GM12891 (cell line): ENCODE data around the gene DLX6.

Source experiments
- DNase-seq: peaks from one replicate; pipeline ENCODE4 v3.0.0; 2011; ENCODE audit warnings: low spot score; ENCODE audit not compliant: insufficient read length
- FAIRE-seq: peaks from 2 replicates; lab custom pipeline; 2011; peaks lifted over from hg19 to GRCh38; lab: Jason Lieb, UNC
- PAX5 ChIP-seq: IDR thresholded peaks from 2 replicates; pipeline ENCODE4 v1.6.1; 2011; ENCODE audit warnings: low read length, moderate library complexity, mild to moderate bottlenecking; ENCODE audit not compliant: insufficient read depth, severe bottlenecking
- POLR2A ChIP-seq: IDR thresholded peaks from 2 replicates; pipeline ENCODE4 v1.6.1; 2011; ENCODE audit warnings: low read depth, low read length, control low read depth
- POLR2AphosphoS5 ChIP-seq: IDR thresholded peaks from 2 replicates; pipeline ENCODE4 v1.6.1; 2011; ENCODE audit warnings: low read depth, low read length, control low read depth
- POU2F2 ChIP-seq: IDR thresholded peaks from 2 replicates; pipeline ENCODE4 v1.6.1; 2011; ENCODE audit warnings: low read depth, mild to moderate bottlenecking, control low read depth, low read length, moderate library complexity
- SPI1 ChIP-seq: IDR thresholded peaks from 2 replicates; pipeline ENCODE4 v1.6.1; 2011; ENCODE audit warnings: low read depth, low read length, control low read depth
- TAF1 ChIP-seq: IDR thresholded peaks from 2 replicates; pipeline ENCODE4 v1.6.1; 2011; ENCODE audit warnings: low read depth, low read length, control low read depth

DLX6 gene

DNA sequence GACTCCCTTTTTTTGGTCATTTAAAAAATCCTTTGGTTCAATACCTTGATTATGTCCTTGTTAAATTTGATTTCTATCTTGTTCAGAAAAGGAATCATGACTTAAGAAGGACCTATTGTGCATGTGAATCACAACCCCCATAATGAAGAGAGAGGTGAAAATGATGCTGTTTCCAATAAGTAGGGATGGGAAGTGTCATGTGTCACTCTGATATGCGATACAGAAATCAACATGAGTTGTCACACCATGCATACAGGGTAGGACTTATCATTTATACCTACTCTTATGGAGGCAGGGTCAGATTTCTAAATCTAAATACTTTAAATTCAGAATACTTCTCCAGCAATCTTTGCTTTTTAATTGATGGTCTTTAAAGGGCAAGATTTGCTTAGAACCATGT lies 19.4 kb upstream of the DLX6 start:
- FAIRE-seq = no peak
- DNase-seq = no peak
- TF ChIP-seq PAX5 = no peak
- no peak for TF ChIP-seq POLR2A
- no peak for TF ChIP-seq POLR2AphosphoS5
- no peak for TF ChIP-seq SPI1
- no peak for TF ChIP-seq TAF1
- TF ChIP-seq POU2F2 = no peak

DNA sequence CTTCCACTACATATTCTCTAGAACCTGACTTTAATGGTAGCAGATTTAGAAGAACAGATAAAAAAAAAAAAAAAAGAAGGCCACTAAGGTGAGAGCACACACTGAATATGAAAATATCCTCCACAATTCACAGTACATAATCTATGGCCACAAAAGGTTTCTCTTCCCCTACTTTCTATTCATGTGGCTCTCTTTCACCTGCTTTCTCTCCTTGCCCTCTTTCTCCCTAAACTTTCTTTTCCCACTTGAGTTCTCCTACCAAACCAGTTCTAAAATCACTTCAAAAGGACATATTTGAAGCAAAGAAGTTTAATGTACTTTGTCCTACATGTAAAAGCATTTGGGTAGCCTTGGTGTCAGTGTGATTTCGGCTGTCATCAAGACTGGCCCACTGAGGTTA lies 18.5 kb upstream of the DLX6 start:
- TF ChIP-seq POLR2A = no peak
- FAIRE-seq (no peak), DNase-seq (no peak)

DNA sequence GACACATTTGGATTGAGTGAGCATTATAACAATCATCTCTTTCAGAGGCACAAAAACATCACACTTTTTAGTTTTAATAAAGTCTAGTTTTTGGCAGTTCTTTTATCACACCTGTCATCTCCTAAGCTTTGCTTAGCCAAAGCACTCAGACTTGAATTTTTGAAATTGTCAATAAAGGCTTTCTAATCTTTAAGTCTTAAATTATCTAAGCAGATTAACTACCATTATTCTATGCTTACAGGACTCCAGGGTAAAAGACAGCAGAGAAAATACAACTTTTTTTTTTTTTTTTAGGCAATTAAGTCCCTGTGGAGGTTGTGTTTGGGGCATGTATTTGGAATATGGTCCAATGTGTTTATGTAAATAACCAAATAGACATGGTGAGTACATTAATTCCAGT lies 17.6 kb upstream of the DLX6 start:
- DNase-seq (no peak), FAIRE-seq (no peak)

DNA sequence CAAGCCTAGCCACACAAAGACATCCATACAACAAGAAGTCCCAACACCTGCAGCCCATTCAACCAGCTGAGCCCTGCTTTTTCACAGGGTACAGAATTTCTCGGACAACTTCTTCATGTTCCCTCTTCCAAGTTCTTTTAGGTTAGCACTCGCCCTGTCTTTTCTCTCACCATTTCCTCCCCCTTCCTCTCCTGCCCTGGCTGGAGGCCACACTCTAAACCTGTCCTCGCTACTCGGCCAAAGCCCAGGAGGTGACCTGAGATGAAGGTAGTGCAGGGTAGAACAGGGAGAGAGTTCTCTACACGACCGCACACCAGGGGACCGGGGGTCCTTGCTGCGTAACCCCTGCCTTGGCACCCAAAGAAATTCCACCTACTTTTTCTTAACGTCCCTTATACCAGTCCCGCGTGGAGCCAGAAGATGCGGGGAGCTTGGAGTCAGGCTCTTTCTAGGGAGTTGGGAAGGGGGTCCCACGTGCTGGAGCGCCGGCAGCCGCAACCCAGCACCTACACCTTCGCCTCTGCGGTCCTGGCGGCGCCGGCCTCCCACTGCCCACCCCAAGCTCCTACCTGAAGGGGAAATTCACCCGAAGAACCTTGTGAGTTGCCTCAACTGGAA lies 16.0 kb upstream of the DLX6 start:
- FAIRE-seq (no peak), DNase-seq (no peak)
- TF ChIP-seq PAX5 = no peak
- TF ChIP-seq TAF1 = no peak
- no peak for TF ChIP-seq POLR2A
- TF ChIP-seq POLR2AphosphoS5 = no peak
- TF ChIP-seq SPI1 = no peak
- no peak for TF ChIP-seq POU2F2

More for the DNA sequence above, 17.6 kb upstream of the DLX6 start:
- no peak for TF ChIP-seq POU2F2
- no peak for TF ChIP-seq SPI1
- TF ChIP-seq TAF1 = no peak
- no peak for TF ChIP-seq PAX5
- no peak for TF ChIP-seq POLR2AphosphoS5
- no peak for TF ChIP-seq POLR2A

DNA sequence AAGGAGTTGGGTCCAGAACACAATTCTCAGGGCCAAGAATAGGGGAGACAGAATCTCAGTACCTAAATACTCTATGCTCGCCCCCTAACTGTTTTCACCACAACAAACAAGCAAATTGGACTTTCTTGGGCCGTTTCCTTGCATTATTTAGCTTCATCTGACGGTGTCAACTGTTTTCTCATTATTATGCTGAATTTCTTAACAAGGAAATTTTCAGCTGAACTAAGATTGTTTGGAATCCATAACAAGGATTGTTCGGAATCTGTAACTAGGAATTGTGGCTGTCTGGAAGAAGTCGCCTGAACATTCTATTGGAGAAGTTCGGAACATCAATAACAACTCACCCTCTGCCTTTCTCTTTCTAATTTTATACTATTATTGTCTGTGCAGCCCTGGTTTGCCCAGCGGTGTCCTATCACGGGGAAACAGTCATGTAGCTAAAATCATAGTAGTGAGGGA lies 15.5 kb upstream of the DLX6 start:
- FAIRE-seq (no peak), DNase-seq (no peak)
- no peak for TF ChIP-seq POLR2AphosphoS5
- TF ChIP-seq PAX5 = no peak
- TF ChIP-seq POLR2A = no peak
- TF ChIP-seq TAF1 = no peak
- no peak for TF ChIP-seq SPI1
- no peak for TF ChIP-seq POU2F2

DNA sequence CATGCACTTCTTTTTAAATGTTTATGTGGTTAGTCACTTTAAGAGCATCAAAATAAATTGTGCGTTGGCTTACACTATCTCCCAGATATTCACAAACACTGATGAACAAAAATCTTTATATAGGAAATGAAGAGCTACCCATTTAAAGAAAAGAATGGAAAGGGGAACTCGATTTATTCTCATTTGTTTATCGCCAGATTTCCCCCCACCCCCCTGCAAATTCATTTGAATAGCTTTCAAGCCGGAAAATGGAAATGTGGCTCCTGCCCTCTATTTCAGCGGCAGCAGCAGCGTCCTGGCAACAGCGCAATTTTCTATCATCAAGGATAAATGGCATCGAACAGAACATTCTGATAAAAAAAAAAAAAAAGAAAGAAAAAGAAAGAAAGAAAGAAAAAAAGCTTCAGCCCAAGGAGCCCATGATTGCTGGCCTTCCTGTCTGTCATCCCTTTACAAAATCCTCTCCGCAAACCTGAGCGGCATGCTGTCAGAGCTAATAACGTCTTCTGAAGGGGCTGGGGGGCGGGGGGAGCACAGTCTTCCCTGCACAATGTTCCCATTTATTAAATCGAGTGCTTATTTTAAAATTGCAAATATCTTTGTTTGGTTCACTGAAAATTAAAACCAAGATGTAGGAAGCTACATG lies 13.7 kb upstream of the DLX6 start:
- TF ChIP-seq POU2F2 = no peak
- no peak for TF ChIP-seq POLR2A
- TF ChIP-seq POLR2AphosphoS5 = no peak
- DNase-seq = no peak
- no peak for FAIRE-seq

DNA sequence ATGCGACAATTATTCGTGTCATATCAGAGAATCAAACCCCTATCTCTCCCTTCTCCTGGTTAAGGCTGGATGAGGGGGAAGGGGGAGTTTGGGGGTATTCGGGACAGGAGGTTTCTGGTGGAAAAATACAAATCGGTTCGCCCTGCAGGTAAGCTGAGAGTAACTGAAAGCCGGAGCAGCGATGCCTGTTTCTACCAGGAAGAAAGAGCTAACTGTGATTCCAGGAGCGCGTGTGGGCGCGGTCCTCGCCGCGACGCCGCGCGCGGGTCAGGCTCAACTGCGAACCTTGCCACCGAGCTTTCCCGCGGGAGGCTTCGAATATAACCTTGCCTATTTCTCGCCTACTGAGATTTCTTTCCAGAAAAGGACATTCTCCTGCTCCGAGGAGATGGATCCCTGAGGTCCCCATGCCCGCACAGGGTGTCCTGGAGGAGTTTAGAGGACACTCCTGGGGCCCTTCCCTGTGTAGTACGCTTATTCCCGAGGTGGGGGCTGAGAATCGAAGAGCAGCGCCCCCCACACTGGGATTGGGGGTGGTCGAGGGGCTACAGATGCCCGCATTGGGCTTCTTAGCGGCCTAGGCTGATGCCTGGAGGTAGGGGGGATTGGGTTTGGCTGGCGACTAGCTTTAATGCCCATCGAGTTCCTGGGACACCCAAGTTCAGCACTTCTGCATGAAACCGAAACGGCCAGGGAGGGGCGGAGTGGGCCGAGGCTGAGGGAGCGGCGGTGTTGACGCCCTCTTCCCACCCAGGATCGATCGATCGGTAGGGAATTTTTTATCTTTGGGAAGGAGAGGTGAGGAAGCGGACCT lies 13.0 kb upstream of the DLX6 start:
- TF ChIP-seq TAF1 = no peak
- TF ChIP-seq SPI1 = no peak
- TF ChIP-seq POLR2A = no peak
- no peak for TF ChIP-seq PAX5
- TF ChIP-seq POLR2AphosphoS5 = no peak
- DNase-seq = no peak
- no peak for FAIRE-seq

DNA sequence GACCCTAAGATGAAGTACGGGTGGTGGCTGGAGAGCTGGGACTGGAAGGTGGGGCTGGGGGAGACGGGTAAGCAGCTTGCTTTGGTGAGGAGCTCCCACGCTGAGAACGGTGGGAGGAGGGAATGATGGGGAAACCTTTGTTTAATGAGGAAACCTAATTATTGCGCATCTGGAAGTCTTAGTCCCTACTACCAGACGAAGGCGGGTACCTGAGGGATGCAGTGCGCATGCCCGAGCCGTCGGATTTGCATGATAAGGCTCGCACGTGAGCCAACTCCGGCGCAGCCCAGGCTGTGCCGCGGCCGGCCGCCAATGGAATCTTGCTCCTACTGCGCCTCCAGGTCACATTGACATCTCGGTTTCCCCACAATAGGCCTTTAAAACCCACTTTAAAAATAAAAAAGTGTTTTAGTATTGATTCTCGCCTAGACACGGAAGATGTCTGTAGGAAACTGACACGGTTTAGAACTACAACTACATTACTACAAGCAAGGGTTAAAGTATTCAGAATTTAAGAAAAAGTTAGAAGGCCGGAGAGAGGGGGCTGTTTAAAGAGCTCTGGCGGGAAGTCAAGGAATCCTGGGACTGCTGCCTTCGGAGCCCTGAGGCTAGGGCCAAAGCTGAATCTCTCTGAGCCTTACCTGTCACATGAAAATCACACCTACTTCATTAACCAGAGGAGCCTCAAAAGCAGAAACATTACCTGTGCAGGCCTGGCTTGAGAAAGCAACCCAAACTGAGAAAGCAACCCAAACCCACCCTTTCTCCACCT lies 12.1 kb upstream of the DLX6 start:
- TF ChIP-seq PAX5 = no peak
- no peak for TF ChIP-seq TAF1
- no peak for TF ChIP-seq SPI1
- TF ChIP-seq POLR2AphosphoS5 = no peak
- no peak for TF ChIP-seq POLR2A
- TF ChIP-seq POU2F2 = no peak
- DNase-seq = no peak
- no peak for FAIRE-seq

DNA sequence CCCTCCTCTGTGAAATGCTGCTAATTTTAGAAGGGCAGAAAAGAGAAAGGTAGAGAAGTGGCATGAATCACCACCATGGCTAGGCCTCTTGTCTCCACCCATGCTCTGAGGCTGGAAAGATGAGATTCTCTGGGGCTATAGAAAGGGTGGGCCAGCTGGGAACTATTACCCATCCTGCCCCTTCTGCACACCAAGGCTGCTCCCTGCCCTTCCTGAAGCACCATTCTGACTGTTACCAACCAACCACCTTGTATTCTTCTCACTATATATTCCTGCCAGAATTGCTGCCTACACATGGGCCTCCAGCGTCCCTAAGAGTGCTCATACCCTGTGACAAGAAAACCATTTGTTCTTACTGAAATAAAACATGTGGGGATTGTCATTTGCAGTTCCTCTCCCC lies 11.4 kb upstream of the DLX6 start:
- no peak for DNase-seq

More for the DNA sequence above, 11.4 kb upstream of the DLX6 start:
- TF ChIP-seq POLR2A = no peak
- TF ChIP-seq PAX5 = no peak
- no peak for TF ChIP-seq POU2F2
- TF ChIP-seq SPI1 = no peak
- no peak for TF ChIP-seq TAF1
- no peak for TF ChIP-seq POLR2AphosphoS5
- no peak for FAIRE-seq
